Measurements from ENCODE around the gene TAC3. TPM values are rescaled to one million over a fixed set of nuclear protein-coding genes. Genes with fewer than 3 reads are reported as not detected.

The TAC3 gene
- total RNA-seq, 6 experiments from 2014 or later = not detected

DNA sequence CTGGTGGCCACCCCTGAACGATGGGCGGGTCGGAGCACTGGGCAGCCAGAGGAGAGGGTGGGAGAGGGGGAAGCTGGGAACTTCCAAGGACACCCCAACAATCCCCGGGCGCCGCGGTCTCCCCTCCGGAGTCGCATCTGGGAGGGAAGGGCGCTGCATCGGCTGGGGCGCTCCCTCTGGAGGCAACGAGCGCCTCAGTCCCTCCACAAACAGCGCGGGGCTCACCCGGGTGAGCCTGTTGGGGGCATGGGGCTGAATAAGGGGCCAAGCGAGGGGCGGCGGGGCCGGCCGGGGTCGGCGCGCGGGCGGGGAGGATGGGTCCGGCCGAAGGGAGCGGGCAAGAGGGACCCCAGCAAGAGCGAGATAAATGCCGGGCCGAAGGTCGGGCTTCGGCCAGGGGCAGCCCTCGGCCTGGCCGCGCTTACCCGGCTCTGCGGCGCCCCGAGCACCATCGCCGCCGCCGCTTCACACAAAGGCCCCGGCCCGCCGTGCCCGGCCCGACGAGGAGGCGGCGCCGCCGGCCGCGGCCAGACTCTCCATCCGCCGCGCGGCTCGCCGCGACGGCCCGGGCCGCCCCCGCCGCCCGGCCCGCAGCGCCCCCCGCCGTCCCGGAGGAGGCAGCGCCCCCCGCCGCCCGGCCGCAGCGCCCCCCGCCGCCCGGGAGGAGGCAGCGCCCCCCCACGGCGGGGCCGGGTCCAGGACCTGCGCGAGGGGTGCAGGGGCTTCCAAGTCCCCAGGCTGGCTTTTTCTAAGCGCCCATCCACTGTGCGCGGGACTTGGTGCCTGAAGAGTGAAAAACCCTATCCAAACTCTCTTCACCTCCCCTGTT, 10.1 kb downstream of the TAC3 start, which contains the start of gene ZBTB39:
Gene ZBTB39, minus strand, starts transcription at position 567 of the 829 bp plus-strand sequence. CDS start 1,629 bp downstream, outside the sequence.
- H3K27ac Mint-ChIP-seq = peak within 1 kb of the TSS; percentile 71
- TF ChIP-seq, protein P1, sequence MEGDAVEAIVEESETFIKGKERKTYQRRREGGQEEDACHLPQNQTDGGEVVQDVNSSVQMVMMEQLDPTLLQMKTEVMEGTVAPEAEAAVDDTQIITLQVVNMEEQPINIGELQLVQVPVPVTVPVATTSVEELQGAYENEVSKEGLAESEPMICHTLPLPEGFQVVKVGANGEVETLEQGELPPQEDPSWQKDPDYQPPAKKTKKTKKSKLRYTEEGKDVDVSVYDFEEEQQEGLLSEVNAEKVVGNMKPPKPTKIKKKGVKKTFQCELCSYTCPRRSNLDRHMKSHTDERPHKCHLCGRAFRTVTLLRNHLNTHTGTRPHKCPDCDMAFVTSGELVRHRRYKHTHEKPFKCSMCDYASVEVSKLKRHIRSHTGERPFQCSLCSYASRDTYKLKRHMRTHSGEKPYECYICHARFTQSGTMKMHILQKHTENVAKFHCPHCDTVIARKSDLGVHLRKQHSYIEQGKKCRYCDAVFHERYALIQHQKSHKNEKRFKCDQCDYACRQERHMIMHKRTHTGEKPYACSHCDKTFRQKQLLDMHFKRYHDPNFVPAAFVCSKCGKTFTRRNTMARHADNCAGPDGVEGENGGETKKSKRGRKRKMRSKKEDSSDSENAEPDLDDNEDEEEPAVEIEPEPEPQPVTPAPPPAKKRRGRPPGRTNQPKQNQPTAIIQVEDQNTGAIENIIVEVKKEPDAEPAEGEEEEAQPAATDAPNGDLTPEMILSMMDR (IDR thresholded peaks at IDR 0.05) = peak; percentile 76
- peak; percentile 13 for DNase-seq
- peaks cover 13% of the 10 kb centered on the region for H3K36me3 Mint-ChIP-seq (ENCODE audit: low read depth)
- H3K4me1 Mint-ChIP-seq (ENCODE audit: low read depth) = peaks cover 50% of the 10 kb centered on the region
- H3K9me3 Mint-ChIP-seq = no peaks in the 10 kb centered on the region
- H3K4me3 Mint-ChIP-seq = peak within 1 kb of the TSS; percentile 89
- no peaks in the 10 kb centered on the region for H3K27me3 Mint-ChIP-seq (ENCODE audit: insufficient read depth)

DNA sequence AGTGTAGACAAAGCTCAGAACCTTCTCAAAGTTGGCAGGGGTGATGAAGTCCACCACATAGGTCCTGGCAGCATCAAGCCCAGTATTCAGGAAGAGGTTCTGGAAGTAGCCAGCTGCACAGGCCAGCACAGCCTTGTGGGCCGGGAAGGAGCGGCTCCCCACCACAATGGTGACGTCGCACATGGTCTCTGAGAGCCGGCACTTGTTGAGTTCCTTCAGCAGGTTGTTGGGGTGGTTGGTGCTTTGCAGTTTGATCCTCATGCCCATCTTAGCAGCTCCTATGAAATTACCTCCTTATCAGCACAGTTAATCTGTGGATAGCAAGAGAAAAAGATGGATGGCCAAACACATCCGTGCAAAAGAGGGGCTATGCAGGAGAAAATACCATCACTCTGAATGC, 11.7 kb downstream of the TAC3 start:
- H3K9me3 Mint-ChIP-seq = no peaks in the 10 kb centered on the region

DNA sequence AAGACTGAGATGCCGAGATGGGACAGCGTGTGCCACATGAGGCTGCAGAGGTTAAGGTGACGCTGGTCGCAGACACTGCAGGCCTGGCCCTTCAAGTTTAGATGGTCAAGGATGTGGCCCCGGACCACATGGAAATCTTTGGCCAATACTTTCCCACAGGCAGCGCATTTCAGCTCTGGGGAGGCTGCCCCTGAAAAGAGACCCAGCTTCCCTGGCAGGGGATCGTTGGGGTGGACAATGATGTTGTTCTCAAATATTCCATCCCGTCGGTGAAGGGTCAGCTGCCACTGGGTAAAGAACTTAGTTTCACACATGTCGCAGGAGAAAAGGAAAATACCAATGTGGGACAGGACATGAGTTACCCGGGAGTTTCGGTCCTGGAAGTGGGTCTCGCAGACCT, 12.9 kb downstream of the TAC3 start:
- TF ChIP-seq, protein P1 (IDR thresholded peaks at IDR 0.05) = no peak
- DNase-seq = no peak
- no peak overlapping the region for H3K27ac Mint-ChIP-seq
- H3K4me1 Mint-ChIP-seq (ENCODE audit: low read depth) = peaks cover 66% of the 10 kb centered on the region
- H3K4me3 Mint-ChIP-seq = no peak overlapping the region
- peaks cover 15% of the 10 kb centered on the region for H3K36me3 Mint-ChIP-seq (ENCODE audit: low read depth)
- no peaks in the 10 kb centered on the region for H3K9me3 Mint-ChIP-seq
- H3K27me3 Mint-ChIP-seq (ENCODE audit: insufficient read depth) = peaks cover 2% of the 10 kb centered on the region; the same call in 1 of the 2 replicates

More for the DNA sequence above, 11.7 kb downstream of the TAC3 start:
- no peak for DNase-seq
- Mint-ChIP-seq H3K27me3 (ENCODE audit: insufficient read depth) (no peaks in the 10 kb centered on the region), H3K27ac (no peak overlapping the region), H3K36me3 (ENCODE audit: low read depth) (peaks cover 13% of the 10 kb centered on the region), H3K4me3 (peak overlapping the region; percentile 89; the same call in 1 of the 2 replicates), H3K4me1 (ENCODE audit: low read depth) (peaks cover 66% of the 10 kb centered on the region)
- TF ChIP-seq, protein P1 (IDR thresholded peaks at IDR 0.05) = no peak

DNA sequence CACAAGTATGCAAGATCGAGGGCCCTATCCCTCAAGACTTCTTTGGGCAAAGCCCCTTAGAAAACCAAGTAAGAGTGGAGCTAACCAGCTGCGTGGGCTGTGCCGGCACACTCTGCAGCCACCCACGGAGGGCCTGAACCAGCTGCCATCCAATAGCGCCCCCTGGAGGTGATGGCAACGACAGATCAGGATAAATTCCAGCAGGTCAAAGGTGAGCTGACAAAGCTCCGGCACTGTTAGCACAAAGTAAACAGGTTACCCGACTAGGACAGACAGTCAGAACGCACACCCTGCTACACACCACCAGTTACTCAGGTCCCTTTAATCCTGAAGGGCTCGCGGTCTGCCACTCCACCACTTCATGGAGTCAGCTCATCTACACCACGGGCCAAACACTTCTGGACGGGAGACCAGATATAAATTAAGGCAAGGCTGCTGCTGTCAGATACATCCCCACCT, 14.9 kb downstream of the TAC3 start:
- peaks cover 17% of the 10 kb centered on the region for H3K36me3 Mint-ChIP-seq (ENCODE audit: low read depth)
- peaks cover 2% of the 10 kb centered on the region; the same call in 1 of the 2 replicates for H3K27me3 Mint-ChIP-seq (ENCODE audit: insufficient read depth)
- H3K4me1 Mint-ChIP-seq (ENCODE audit: low read depth) = peaks cover 50% of the 10 kb centered on the region
- H3K4me3 Mint-ChIP-seq = no peak overlapping the region
- peak; percentile 61 for DNase-seq
- H3K9me3 Mint-ChIP-seq = no peaks in the 10 kb centered on the region
- peak overlapping the region; percentile 21; the same call in 1 of the 2 replicates for H3K27ac Mint-ChIP-seq
- TF ChIP-seq, protein P1 (IDR thresholded peaks at IDR 0.05) = peak; percentile 97

DNA sequence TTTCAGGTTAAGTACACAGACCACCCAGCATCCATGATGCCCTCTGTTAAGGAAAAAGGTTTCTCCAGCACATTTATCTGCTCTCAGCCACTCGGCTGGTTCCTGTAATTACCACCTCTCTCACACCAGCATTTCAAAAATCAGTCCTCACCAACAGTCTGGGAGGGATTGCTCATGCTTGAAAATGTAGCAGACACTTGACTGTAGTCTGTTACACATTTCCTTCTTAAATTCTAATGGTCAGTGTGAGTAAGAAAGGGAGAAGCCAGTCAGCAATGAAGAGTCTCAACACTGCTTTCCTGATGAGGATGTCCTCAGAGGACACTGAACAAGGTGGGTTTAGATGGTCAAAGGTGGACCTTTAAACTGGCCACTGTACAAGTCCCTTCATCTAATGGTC, 15.9 kb downstream of the TAC3 start:
- Mint-ChIP-seq H3K36me3 (ENCODE audit: low read depth) (peaks cover 17% of the 10 kb centered on the region), H3K9me3 (no peaks in the 10 kb centered on the region), H3K4me3 (no peak overlapping the region), H3K27me3 (ENCODE audit: insufficient read depth) (peaks cover 2% of the 10 kb centered on the region; the same call in 1 of the 2 replicates), H3K27ac (peak overlapping the region; percentile 43), H3K4me1 (ENCODE audit: low read depth) (peaks cover 44% of the 10 kb centered on the region)
- DNase-seq = peak; percentile 45
- TF ChIP-seq, protein P1 (IDR thresholded peaks at IDR 0.05) = no peak

Data from HFFc6 (cell line).